Astrocyte (in vitro differentiated cells and primary cell): ENCODE results near the gene USP9X. TPM values are rescaled to one million over a fixed set of nuclear protein-coding genes. Genes with fewer than 3 reads are reported as not detected.

Experiments
- DNase-seq: peaks from one replicate; pipeline ENCODE4 v3.0.0-alpha.2; 2010; ENCODE audit warnings: low read depth
- FAIRE-seq: peaks from 2 replicates; lab custom pipeline; 2011; peaks lifted over from hg19 to GRCh38; lab: Jason Lieb, UNC
- H2AFZ ChIP-seq: 2 replicates; pipeline ENCODE4 v1.6.0; 2012; ENCODE audit warnings: low read depth, low read length, inconsistent platforms
- H3K27ac ChIP-seq: 2 replicates; pipeline ENCODE4 v1.5.1; 2011; ENCODE audit warnings: low read depth, low read length, inconsistent platforms
- H3K27me3 ChIP-seq: 2 replicates; pipeline ENCODE4 v1.6.0; 2011; ENCODE audit warnings: low read length, inconsistent platforms; ENCODE audit not compliant: insufficient read depth
- H3K36me3 ChIP-seq: 2 replicates; pipeline ENCODE4 v1.5.1; 2011; ENCODE audit warnings: low read length, inconsistent platforms; ENCODE audit not compliant: insufficient read depth
- H3K4me1 ChIP-seq: 2 replicates; pipeline ENCODE4 v1.5.1; 2011; ENCODE audit warnings: low read length, inconsistent platforms; ENCODE audit not compliant: insufficient read depth
- H3K4me2 ChIP-seq: 2 replicates; pipeline ENCODE4 v1.6.0; 2012; ENCODE audit warnings: low read length, inconsistent platforms
- H3K4me3 ChIP-seq: 2 replicates; pipeline ENCODE4 v1.5.1; 2011; ENCODE audit warnings: low read depth, mild to moderate bottlenecking, low read length, inconsistent platforms; ENCODE audit not compliant: insufficient read depth
- H3K79me2 ChIP-seq: 2 replicates; pipeline ENCODE4 v1.6.0; 2012; ENCODE audit warnings: mild to moderate bottlenecking, low read length, inconsistent platforms; ENCODE audit not compliant: insufficient read depth
- H3K9ac ChIP-seq: 2 replicates; pipeline ENCODE4 v1.6.0; 2012; ENCODE audit warnings: mild to moderate bottlenecking, low read length, inconsistent platforms
- H3K9me3 ChIP-seq: 2 replicates; pipeline ENCODE4 v1.5.1; 2012; ENCODE audit warnings: low read depth, mild to moderate bottlenecking, low read length, inconsistent platforms; ENCODE audit not compliant: insufficient read depth
- H4K20me1 ChIP-seq: 2 replicates; pipeline ENCODE4 v1.6.0; 2012; ENCODE audit warnings: low read length, inconsistent platforms; ENCODE audit not compliant: insufficient read depth
- H3K27ac Mint-ChIP-seq: one replicate; pipeline ENCODE4 v1.8.0; 2021; ENCODE audit warnings: mild to moderate bottlenecking, mixed read lengths; ENCODE audit not compliant: unreplicated experiment
- H3K27me3 Mint-ChIP-seq: one replicate; pipeline ENCODE4 v1.8.0; 2021; ENCODE audit warnings: low read depth, mixed read lengths; ENCODE audit not compliant: unreplicated experiment
- H3K36me3 Mint-ChIP-seq: one replicate; pipeline ENCODE4 v1.8.0; 2021; ENCODE audit warnings: low read depth, mixed read lengths; ENCODE audit not compliant: unreplicated experiment
- H3K4me1 Mint-ChIP-seq: one replicate; pipeline ENCODE4 v1.8.0; 2021; ENCODE audit warnings: low read depth, mixed read lengths; ENCODE audit not compliant: unreplicated experiment
- H3K4me3 Mint-ChIP-seq: one replicate; pipeline ENCODE4 v1.8.0; 2021; ENCODE audit warnings: mild to moderate bottlenecking, moderate library complexity, mixed read lengths; ENCODE audit not compliant: unreplicated experiment
- H3K9me3 Mint-ChIP-seq: one replicate; pipeline ENCODE4 v1.8.0; 2021; ENCODE audit warnings: mild to moderate bottlenecking, mixed read lengths; ENCODE audit not compliant: unreplicated experiment
- EZH2 ChIP-seq: IDR thresholded peaks from 2 replicates; pipeline ENCODE4 v1.6.1; 2012; ENCODE audit warnings: mild to moderate bottlenecking, low read length, inconsistent platforms; ENCODE audit not compliant: insufficient read depth
- total RNA-seq: library from RNA; stranded (reverse); gene quantifications from 2 replicates; pipeline ENCODE4 v1.2.1, GENCODE V29; 2021
- TF ChIP-seq, protein P1 (sequence below): IDR thresholded peaks from 2 replicates; pipeline ENCODE4 v1.5.1; 2011; ENCODE audit warnings: low read depth, mild to moderate bottlenecking, inconsistent platforms, low read length, moderate library complexity; ENCODE audit not compliant: insufficient read depth

Gene USP9X
- total RNA-seq, 1 donor from 2014 or later: 112 TPM

DNA sequence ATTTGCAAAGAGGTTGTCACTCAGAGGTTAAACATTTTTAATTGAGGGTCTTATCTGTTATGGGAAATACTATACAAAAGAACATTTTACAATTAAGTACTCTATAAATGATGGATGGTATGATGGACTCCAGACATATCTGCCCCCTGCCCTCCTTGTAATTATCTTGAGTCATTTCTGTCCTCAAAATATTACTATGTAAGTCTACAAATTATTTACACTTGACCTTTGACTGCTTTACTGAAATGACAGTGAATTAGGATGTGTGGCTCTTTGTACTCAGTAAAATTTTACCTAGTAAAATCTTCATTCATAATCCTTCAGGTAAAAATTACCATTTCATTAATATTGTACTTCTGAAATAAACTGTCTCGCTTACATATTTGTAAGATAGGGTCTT lies 46.5 kb downstream of the USP9X start:
- Histone ChIP-seq H3K27ac (no peak overlapping the region), H3K4me3 (no peak overlapping the region), H3K79me2 (peaks cover 56% of the 10 kb centered on the region), H3K9me3 (no peaks in the 10 kb centered on the region), H3K36me3 (peaks cover 19% of the 10 kb centered on the region), H3K27me3 (no peaks in the 10 kb centered on the region), H4K20me1 (peaks cover 19% of the 10 kb centered on the region), H3K4me1 (no peaks in the 10 kb centered on the region), H3K9ac (no peak overlapping the region), H2AFZ (no peak overlapping the region), H3K4me2 (no peak overlapping the region)
- DNase-seq (no peak), FAIRE-seq (peak; percentile 17)
- Mint-ChIP-seq H3K4me3 (no peak overlapping the region), H3K9me3 (no peaks in the 10 kb centered on the region), H3K4me1 (no peaks in the 10 kb centered on the region), H3K36me3 (peaks cover 4% of the 10 kb centered on the region), H3K27me3 (no peaks in the 10 kb centered on the region), H3K27ac (no peak overlapping the region)
- TF ChIP-seq EZH2: no peak
- TF ChIP-seq, protein P1, sequence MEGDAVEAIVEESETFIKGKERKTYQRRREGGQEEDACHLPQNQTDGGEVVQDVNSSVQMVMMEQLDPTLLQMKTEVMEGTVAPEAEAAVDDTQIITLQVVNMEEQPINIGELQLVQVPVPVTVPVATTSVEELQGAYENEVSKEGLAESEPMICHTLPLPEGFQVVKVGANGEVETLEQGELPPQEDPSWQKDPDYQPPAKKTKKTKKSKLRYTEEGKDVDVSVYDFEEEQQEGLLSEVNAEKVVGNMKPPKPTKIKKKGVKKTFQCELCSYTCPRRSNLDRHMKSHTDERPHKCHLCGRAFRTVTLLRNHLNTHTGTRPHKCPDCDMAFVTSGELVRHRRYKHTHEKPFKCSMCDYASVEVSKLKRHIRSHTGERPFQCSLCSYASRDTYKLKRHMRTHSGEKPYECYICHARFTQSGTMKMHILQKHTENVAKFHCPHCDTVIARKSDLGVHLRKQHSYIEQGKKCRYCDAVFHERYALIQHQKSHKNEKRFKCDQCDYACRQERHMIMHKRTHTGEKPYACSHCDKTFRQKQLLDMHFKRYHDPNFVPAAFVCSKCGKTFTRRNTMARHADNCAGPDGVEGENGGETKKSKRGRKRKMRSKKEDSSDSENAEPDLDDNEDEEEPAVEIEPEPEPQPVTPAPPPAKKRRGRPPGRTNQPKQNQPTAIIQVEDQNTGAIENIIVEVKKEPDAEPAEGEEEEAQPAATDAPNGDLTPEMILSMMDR: no peak

DNA sequence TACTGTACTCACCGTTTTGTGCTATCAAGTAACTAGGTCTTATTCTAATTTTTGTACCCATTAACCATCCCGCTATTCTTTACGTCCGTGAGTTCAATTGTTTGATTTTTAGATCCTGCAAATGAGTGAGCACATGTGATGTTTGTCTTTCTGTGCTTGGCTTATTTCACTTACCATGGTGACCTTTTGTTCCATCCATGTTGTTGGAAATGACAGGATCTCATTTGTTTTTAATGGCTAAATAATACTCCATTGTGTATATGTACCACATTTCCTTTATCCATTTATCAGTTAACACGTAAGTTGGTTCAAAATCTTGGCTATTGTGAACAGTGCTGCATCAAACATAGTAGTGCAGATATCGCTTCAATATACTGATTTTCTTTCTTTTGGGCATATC lies 48.3 kb downstream of the USP9X start:
- no peak overlapping the region for H3K27ac ChIP-seq
- H3K4me3 Mint-ChIP-seq: no peak overlapping the region
- H4K20me1 ChIP-seq: peaks cover 22% of the 10 kb centered on the region
- peaks cover 4% of the 10 kb centered on the region for H3K36me3 Mint-ChIP-seq
- H3K9ac ChIP-seq: no peak overlapping the region
- no peaks in the 10 kb centered on the region for H3K9me3 Mint-ChIP-seq
- H3K27me3 ChIP-seq: no peaks in the 10 kb centered on the region
- no peaks in the 10 kb centered on the region for H3K9me3 ChIP-seq
- peaks cover 2% of the 10 kb centered on the region for H3K4me1 Mint-ChIP-seq
- no peak overlapping the region for H2AFZ ChIP-seq
- H3K4me1 ChIP-seq: no peaks in the 10 kb centered on the region
- H3K79me2 ChIP-seq: peaks cover 48% of the 10 kb centered on the region
- no peak overlapping the region for H3K27ac Mint-ChIP-seq
- FAIRE-seq: peak; percentile 9
- H3K36me3 ChIP-seq: peaks cover 24% of the 10 kb centered on the region
- no peak overlapping the region for H3K4me3 ChIP-seq
- H3K4me2 ChIP-seq: no peak overlapping the region
- no peaks in the 10 kb centered on the region for H3K27me3 Mint-ChIP-seq
- TF ChIP-seq, protein P1: no peak
- no peak for TF ChIP-seq EZH2
- no peak for DNase-seq

DNA sequence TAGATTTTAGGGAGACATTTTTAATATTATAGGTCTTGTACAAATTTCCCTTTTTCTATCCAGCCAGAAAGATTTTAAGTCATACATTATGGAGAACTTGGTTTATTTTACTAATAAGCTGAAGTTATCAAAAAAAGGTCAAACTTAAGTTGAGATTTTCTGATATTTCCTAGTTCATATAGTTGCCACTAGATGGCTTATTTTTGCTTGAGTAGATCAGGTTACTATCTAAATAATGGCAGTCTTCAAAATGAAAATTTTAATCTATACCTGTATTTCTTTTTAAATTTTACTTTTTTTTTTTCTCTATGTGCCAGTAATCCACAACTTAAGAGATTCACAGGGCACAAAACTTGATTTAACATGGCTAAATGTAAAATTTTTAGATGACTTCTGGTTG lies 52.3 kb downstream of the USP9X start:
- no peak overlapping the region for H3K27ac Mint-ChIP-seq
- H3K9ac ChIP-seq: no peak overlapping the region
- H3K9me3 Mint-ChIP-seq: no peaks in the 10 kb centered on the region
- peaks cover 2% of the 10 kb centered on the region for H3K4me1 Mint-ChIP-seq
- H3K27ac ChIP-seq: no peak overlapping the region
- peaks cover 5% of the 10 kb centered on the region for H3K36me3 Mint-ChIP-seq
- no peak overlapping the region for H3K4me2 ChIP-seq
- FAIRE-seq (peak; percentile 81), DNase-seq (no peak)
- peaks cover 55% of the 10 kb centered on the region for H3K79me2 ChIP-seq
- no peaks in the 10 kb centered on the region for H3K4me1 ChIP-seq
- TF ChIP-seq, protein P1: peak; percentile 20
- no peak for TF ChIP-seq EZH2
- no peaks in the 10 kb centered on the region for H3K27me3 ChIP-seq
- peaks cover 26% of the 10 kb centered on the region for H3K36me3 ChIP-seq
- peaks cover 17% of the 10 kb centered on the region for H4K20me1 ChIP-seq
- H3K9me3 ChIP-seq: no peaks in the 10 kb centered on the region
- H3K27me3 Mint-ChIP-seq: no peaks in the 10 kb centered on the region
- no peak overlapping the region for H3K4me3 ChIP-seq
- no peak overlapping the region for H3K4me3 Mint-ChIP-seq
- H2AFZ ChIP-seq: no peak overlapping the region
